Endothelial cell (in vitro differentiated cells): Measurements from ENCODE around the gene TMEM175. TPM values are rescaled to one million over a fixed set of nuclear protein-coding genes. Genes with fewer than 3 reads are reported as not detected.

Experiments used
- DNase-seq: peaks from one replicate; pipeline ENCODE4 v3.0.0; 2021; ENCODE audit warnings: low spot score
- H3K27ac Mint-ChIP-seq: one replicate; pipeline ENCODE4 v1.8.0; 2021; ENCODE audit warnings: mixed read lengths, inconsistent platforms; ENCODE audit not compliant: unreplicated experiment
- H3K27me3 Mint-ChIP-seq: one replicate; pipeline ENCODE4 v1.8.0; 2021; ENCODE audit warnings: mild to moderate bottlenecking, moderate library complexity, mixed read lengths, inconsistent platforms; ENCODE audit not compliant: unreplicated experiment
- H3K36me3 Mint-ChIP-seq: one replicate; pipeline ENCODE4 v1.8.0; 2021; ENCODE audit warnings: mild to moderate bottlenecking, low read depth, mixed read lengths, inconsistent platforms; ENCODE audit not compliant: unreplicated experiment
- H3K4me1 Mint-ChIP-seq: one replicate; pipeline ENCODE4 v1.8.0; 2021; ENCODE audit warnings: mild to moderate bottlenecking, mixed read lengths, inconsistent platforms; ENCODE audit not compliant: unreplicated experiment
- H3K4me3 Mint-ChIP-seq: one replicate; pipeline ENCODE4 v1.8.0; 2021; ENCODE audit warnings: mild to moderate bottlenecking, mixed read lengths, inconsistent platforms; ENCODE audit not compliant: unreplicated experiment
- H3K9me3 Mint-ChIP-seq: one replicate; pipeline ENCODE4 v1.8.0; 2021; ENCODE audit warnings: mixed read lengths, inconsistent platforms; ENCODE audit not compliant: unreplicated experiment
- CTCF ChIP-seq: fragments of 200-600 bp; sonication (generic); IDR thresholded peaks from one replicate; pipeline ENCODE4 v1.5.0; 2021; ENCODE audit warnings: antibody characterized with exemption; ENCODE audit not compliant: unreplicated experiment
- total RNA-seq: library from RNA; stranded (reverse); fragmentation: NEBNext Ultra II Directional; extraction: Animal tissue kit (Norgen Biotek cat#: 25700); gene quantifications from one replicate; pipeline ENCODE4 v1.2.1, GENCODE V29; 2021; ENCODE audit not compliant: unreplicated experiment

The TMEM175 gene
- total RNA-seq, 1 donor from 2014 or later, result 31.4 TPM

GRCh38 chr4:889516-889915 lies 42.7 kb upstream of the TMEM175 start:
- Mint-ChIP-seq H3K4me3 (no peak overlapping the region), H3K27me3 (peaks cover 10% of the 10 kb centered on the region), H3K27ac (no peak overlapping the region), H3K36me3 (peaks cover 22% of the 10 kb centered on the region), H3K9me3 (no peaks in the 10 kb centered on the region), H3K4me1 (peaks cover 5% of the 10 kb centered on the region)
- DNase-seq, result no peak
- TF ChIP-seq CTCF, result no peak

- Mint-ChIP-seq H3K4me3 (no peak overlapping the region), H3K36me3 (peaks cover 22% of the 10 kb centered on the region), H3K9me3 (no peaks in the 10 kb centered on the region), H3K27ac (no peak overlapping the region), H3K27me3 (peaks cover 10% of the 10 kb centered on the region), H3K4me1 (peaks cover 5% of the 10 kb centered on the region)
- no peak for DNase-seq
- TF ChIP-seq CTCF, result no peak
These were observed 42.1 kb upstream of the TMEM175 start for GRCh38 chr4:890036-890695.

- Mint-ChIP-seq H3K27ac (no peak overlapping the region), H3K9me3 (no peaks in the 10 kb centered on the region), H3K36me3 (peaks cover 22% of the 10 kb centered on the region), H3K4me1 (peaks cover 5% of the 10 kb centered on the region), H3K27me3 (peaks cover 9% of the 10 kb centered on the region), H3K4me3 (no peak overlapping the region)
- TF ChIP-seq CTCF, result no peak
- peak; percentile 17 for DNase-seq
These were observed 40.5 kb upstream of the TMEM175 start for GRCh38 chr4:891747-892146.

- peaks cover 19% of the 10 kb centered on the region for H3K36me3 Mint-ChIP-seq
- H3K9me3 Mint-ChIP-seq, result no peaks in the 10 kb centered on the region
- H3K27ac Mint-ChIP-seq, result no peak overlapping the region
- H3K4me3 Mint-ChIP-seq, result no peak overlapping the region
- H3K4me1 Mint-ChIP-seq, result peaks cover under 1% of the 10 kb centered on the region
- no peak for DNase-seq
- peaks cover 5% of the 10 kb centered on the region for H3K27me3 Mint-ChIP-seq
- TF ChIP-seq CTCF, result no peak
These were observed 39.5 kb upstream of the TMEM175 start for GRCh38 chr4:892780-893179.

- Mint-ChIP-seq H3K4me1 (no peaks in the 10 kb centered on the region), H3K36me3 (peaks cover 16% of the 10 kb centered on the region), H3K9me3 (no peaks in the 10 kb centered on the region), H3K27me3 (peaks cover 5% of the 10 kb centered on the region), H3K4me3 (no peak overlapping the region), H3K27ac (no peak overlapping the region)
- no peak for DNase-seq
- no peak for TF ChIP-seq CTCF
These were observed 38.8 kb upstream of the TMEM175 start for GRCh38 chr4:893276-893994.
